GM23248 (cell line): ENCODE measurements around the gene PRR3.
"Not testable (repeated sequence)": the region's sequence is repeated elsewhere in the genome, so short reads cannot be mapped to it uniquely, and the experiment has no call there.

Experiments
- EZH2 ChIP-seq: fragments of 200-600 bp; sonication (generic); IDR thresholded peaks from 2 replicates; pipeline ENCODE4 v1.6.1; 2018; ENCODE audit warnings: antibody characterized with exemption, mild to moderate bottlenecking; ENCODE audit not compliant: insufficient read depth, poor library complexity, severe bottlenecking
- EZH2phosphoT487 ChIP-seq: fragments of 200-600 bp; sonication (generic); IDR thresholded peaks from 2 replicates; pipeline ENCODE4 v1.6.1; 2018; ENCODE audit warnings: antibody characterized with exemption, moderate library complexity, mild to moderate bottlenecking, low read depth; ENCODE audit not compliant: insufficient read depth

- TF ChIP-seq EZH2phosphoT487, EZH2: not testable (repeated sequence)
Observed at GRCh38 chr6:30526444-30526843, 30.7 kb upstream of the PRR3 start.
